GM21423 (cell line): ENCODE results near the gene MUL1.
"Not testable (repeated sequence)": the region's sequence is repeated elsewhere in the genome, so short reads cannot be mapped to it uniquely, and the experiment has no call there.

Source experiments
- ATAC-seq: cut with Tn5 transposase; IDR thresholded peaks from one replicate; pipeline ENCODE4 v1.9.1; 2021; ENCODE audit warnings: mild to moderate bottlenecking, moderate library complexity; ENCODE audit not compliant: unreplicated experiment

Gene MUL1

DNA sequence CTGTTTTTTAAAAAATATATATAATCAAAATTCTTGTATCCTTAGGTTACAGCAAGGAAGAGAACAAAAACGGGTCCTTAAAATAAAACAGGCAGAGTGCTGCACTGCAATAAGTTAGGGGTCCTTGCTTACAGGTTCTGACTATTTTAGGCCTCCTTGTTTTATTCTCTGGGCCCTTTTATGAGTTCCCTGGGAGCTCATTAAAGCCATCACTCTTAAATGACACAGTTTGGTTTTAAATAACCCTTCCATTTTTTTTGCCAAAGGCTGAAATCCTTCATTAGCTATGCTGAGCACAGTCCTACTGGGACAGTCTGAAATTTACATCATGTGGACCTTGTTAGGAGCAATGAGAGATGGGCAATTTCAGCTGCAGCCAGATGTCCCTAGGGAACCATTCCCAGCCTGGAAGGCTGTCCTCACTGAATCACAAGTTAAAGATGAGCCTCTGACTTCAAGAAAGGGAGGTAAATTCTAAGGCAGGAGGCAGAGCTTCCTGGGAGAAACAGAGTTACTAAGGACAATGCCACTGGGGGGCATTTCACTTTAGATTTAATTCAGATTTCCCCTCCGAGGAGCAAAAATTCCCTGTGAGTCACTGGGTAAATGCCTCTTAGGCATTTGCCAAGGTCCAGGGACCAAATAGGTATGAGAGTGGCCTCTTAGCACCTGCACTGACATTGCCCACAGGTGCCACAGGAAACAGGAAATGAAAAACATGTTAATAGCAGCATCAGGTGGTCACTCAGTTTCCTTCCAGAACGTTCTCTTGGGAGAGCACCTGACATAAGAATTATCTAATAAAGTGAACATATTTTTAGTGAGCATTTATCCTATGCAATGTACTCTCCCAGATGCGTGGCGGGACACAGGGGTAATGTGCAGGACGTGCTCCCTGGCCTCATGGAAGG is 3.8 kb upstream of the MUL1 start:
- no peak for ATAC-seq

DNA sequence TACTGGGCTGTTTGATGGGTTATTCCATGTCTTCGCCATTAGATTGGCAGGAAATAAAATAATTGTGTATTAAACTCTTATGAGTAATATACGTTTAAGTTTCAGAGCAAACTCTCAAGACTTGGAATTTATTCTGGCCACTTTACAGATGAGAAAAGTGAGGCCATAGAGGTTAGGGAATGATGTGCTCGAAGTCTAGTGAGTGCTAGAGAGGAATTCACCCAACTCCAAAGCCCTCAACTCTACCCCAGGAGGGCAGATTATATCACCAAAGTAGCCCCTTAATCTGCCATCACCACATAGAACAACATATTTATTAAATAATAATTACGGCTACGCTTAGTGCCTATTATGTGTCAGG is 440 bp upstream of the MUL1 start:
- no peak for ATAC-seq

DNA sequence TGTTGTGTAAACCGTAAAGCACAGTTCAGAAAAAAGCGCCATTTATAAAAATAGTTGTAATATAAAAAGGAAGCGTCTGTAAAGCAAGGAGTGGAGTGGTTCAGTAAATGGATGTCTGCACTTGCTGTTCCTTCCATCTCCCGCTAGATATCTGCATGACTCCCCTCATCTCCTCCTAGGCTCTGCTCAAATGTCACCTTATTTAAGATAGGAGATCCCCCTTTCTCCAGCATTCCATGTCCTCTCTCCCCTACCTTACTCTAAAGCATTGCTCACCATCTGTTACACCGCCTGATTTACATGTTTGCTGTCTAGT is 745 bp downstream of the MUL1 start:
- ATAC-seq = peak; percentile 16

DNA sequence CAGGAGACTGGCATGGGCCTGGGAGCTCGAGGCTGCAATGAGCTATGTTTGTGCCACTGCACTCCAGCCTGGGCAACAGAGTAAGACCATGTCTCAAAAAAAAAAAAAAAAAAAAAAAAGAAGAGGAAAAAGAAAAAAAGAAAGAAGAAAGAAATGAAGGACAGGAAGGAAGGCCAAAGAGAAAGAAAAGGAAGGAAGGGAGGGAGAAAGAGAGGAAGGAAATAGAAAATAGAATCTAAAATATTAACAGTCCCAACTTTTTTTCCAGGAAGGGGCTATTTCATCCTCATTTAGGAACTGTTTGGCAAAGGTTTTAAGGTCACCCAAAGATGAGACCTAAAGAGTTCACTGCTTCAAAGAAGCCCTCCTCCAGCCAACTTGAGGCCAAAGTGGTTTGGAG is 2.5 kb downstream of the MUL1 start:
- no peak for ATAC-seq

DNA sequence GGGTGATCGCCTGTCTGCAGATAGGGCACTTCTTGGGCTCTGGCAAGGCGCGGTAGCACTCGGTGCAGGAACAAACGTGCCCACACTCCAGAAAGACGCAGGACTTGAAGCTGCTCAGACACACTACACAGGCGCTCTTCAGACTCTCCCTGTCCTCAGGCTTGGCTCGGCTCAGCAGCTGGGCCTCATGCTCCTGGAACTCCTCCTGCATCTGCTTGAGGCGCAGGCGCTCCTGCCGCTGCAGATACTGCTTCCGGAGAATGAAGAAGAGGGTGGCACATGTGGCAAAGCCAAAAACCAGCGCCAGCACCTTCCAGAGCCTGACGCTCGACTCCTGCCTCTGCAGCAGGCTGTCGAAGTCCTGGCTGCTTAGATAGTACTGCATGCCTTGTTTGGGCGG is 7.2 kb downstream of the MUL1 start:
- ATAC-seq = no peak

DNA sequence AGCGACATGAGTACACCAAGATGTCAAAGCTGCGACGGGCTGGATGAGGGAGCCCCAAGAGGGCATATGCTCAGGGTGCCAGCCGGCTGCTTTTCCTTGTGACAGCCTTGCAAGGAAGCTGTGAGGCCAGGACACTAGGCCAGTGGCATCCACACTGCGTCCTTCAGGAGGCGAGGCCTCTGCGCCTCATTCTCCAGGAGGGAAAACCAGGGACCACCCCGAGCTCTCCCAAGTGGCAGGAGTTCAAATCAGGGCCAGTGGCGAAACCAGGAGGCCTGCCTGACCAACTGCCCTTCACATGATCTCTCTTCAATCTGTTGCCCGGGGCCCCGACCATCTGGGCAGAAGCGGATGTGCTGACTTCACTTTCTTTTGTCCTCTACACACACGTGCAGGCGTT is 8.2 kb downstream of the MUL1 start:
- ATAC-seq = no peak

DNA sequence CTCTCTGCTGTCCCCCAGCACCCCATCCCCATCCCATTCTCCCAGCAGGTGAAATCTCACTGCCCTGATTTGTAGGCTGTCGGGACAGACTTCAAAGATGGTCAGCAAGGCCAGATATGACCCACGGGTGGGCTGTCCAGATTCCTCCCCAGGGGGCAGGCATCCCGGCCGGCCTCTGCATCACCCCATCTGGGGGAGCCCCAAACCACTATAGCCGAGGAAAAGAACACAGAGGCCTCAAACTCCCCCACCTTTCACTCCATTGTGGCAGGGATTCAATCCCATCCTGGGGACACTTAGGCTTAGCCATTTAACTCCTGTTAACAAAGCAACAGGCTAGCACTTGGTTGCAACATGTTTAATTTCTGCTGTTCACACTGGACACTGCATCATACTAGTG is 8.8 kb downstream of the MUL1 start:
- ATAC-seq = no peak

DNA sequence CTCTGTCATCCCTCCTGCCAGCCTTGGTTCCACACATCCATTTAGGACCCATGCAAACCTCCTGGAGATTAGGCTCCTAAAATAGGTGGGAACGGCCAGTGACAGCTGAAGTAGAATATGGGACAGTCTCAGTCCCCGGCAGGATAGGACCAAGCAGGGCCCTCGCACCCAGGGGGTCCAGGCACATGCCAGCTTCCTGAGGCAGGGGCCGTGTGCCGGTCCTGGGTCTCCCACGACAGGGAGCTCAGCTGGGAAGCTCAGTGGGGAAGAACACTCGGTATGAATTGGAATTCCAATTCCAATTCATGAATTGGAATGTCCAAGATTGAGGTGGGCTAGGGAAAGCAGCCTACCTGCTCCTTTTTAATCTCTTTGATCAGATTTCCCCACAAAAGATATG is 9.8 kb downstream of the MUL1 start:
- ATAC-seq = no peak

DNA sequence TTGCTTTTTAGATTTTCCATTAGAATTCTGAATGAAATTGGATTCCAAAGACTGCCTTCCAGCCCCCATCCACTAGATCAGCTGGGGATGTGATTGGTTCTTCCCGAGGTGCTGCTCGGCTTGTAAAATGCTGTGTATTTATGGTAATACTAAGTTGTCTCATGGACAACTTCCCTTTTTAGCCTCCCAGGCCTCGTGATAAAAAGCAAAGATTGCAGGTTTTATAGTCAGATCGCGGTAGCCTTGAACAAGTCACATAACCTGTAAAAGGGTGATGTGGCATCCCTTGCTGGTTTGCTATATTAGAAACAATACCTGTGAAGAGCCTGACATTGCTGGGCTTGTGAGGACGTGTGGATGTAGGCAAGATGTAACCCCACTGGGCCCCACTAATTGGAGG is 10.4 kb downstream of the MUL1 start:
- ATAC-seq = no peak

DNA sequence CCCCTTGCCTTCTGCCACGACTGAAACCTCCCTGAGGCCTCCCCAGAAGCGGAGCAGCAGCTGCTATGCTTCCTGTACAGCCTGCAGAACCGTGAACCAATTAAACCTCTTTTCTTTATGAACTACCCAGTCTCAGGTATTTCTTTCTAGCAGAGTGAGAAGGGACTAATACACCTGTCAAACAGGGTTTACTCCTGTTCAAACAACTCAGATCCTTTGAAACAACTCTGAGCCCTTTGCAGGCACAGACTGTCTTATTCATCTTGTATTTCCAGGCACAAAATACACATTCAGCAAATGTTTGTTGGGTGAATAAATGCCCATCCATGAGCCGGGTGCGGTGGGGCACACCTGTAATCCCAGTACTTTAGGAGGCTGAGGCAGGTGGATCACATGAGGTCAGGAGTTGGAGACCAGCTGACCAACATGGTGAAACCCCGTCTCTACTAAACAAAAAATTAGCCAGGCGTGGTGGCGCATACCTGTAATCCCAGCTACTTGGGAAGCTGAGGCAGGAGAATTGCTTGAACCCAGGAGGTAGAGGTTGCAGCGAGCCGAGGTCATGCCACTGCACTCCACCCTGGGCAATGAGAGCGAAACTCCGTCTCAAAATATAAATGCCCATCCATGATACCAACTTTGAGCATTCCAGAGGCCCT is 11.1 kb downstream of the MUL1 start:
- not testable (repeated sequence) for ATAC-seq

DNA sequence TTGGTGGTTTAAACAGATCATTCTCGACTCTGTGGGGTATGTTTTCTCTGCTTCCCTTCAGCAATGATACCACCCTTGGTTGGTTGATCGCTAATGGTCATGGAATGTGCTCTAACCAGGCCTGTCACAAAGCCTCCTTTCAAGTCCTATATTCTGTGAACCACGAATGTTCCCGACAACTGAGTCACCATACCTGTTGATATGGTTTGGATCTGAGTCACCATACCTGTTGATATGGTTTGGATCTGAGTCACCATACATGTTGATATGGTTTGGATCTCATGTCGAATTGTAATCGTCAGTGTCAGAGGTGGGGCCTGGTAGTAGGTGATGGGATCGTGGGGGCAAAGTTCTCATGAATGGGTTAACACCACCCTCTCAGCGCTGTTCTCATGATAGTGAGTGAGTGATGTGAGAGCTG is 11.7 kb downstream of the MUL1 start:
- no peak for ATAC-seq

DNA sequence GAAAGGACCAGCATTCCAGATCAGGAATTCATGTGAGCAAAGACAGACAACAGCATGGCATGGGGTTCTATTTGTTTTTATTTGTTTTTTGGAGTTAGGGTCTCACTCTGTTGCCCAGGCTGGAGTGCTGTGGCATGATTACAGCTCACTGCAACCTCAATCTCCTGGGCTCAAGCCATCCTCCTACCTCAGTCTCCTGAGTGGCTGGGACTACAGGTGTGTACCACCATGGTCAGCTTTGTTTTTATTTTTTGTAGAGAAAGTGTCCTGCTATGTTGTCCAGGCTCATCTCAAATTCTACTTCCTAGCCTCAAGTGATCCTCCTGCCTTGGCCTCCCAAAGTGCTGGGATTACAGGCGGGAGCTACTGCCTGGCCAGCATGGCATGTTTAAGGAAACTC is 12.3 kb downstream of the MUL1 start:
- ATAC-seq = no peak

DNA sequence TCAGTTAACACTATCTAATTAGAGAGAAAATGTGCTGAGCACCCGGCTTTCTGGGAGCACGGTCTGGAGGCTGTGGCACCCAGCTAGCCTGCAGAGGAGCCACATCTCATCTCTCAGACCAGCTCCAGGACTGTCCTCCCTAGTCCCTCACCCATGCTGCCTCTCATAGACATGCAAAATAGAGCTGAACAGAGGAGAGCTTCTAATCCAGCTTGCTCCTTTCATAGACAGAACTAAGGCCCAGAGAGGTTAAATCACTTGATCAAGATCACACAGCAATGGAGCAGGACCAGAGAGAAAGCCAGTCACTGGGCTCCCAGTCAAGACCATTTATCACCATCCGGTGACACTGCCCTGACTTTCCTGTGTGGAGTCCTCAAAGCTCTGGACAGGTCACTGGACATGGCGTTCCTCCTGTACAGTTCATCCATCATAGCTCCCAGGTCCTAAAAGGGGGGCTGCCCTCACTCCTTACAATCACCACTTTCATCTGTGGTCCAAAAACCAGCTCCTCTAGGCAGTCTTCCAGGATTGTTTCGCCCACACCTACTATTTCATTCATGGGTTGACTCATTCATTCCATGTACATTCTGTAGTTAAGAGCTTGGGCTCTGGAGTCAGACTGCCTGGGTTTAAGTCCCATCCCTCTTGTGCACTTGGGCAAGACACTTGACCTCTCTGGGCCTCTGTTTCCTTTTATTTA is 13.2 kb downstream of the MUL1 start:
- ATAC-seq = no peak

DNA sequence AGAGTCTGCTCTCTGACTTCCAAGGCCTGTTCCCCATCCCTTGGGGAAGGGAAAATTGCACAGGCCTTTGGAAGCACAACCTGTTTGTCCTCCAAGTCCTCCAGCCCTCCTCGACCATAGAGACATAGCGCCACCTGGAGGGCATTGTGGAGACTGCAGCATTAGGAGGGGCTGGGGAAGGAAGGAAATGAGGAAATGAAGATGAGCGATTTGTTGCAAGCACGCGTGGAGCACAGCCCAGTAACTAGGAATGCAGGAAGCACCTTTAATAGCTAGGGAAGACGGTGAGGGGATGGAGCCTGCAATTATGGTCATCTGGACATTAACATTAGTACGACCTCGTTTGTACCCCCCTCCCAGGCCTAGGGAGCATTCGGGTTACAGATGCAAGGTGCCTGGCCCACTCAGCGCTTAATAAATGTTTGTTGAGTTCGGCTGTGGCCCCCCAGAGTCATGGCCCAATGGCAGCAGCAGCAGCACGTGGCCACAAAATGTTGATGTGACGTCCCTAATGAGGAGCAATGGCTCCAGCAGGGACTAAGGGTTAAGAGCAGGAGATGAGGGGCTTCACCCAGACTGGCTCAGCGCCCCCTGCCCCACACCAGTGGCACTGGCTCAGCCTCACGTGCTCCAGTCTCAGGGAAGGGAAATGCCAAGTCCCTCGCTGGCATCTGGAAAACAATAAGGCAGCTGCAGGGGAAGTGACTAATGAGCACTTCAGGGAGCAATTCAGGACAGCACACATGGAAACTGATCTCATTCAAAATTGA is 13.9 kb downstream of the MUL1 start:
- ATAC-seq = no peak

DNA sequence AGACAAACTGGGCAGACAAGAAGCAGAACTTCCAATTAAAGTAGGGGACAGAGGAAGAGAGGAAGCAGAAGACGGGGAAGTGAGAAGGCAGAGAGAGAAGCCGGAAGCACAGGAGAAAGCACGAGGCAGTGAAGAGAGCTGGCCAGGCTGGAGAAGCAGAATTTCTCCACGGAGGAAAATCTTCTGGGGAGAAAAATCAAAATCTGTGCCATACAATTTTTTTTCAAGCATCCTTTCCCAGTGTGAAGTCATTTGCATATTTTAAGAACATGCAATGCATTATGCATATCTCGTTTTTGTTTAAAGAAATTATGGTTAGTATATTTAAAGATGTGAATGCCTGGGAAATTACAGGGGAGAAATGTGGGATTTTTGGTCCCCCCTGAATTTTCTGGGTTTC is 14.6 kb downstream of the MUL1 start:
- no peak for ATAC-seq

DNA sequence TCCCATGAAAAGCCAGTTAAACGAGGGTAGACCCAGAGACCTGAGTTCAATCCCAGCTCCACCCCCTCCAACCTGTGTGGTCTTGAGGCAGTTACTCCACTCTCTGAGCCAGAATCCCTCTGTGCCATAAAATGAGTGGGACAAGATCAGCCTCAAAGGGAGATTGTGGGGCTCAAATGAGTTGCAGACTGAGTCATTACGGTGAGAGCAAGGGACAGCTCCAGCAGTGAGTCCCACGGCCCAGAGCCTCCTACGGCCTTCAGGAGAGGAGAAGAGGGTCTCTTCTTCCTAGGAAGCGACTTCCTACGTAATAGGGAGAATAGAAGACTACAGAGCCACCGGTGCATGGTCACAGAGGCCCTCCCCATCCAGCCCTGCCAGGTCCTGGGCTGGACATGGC is 15.2 kb downstream of the MUL1 start:
- no peak for ATAC-seq

DNA sequence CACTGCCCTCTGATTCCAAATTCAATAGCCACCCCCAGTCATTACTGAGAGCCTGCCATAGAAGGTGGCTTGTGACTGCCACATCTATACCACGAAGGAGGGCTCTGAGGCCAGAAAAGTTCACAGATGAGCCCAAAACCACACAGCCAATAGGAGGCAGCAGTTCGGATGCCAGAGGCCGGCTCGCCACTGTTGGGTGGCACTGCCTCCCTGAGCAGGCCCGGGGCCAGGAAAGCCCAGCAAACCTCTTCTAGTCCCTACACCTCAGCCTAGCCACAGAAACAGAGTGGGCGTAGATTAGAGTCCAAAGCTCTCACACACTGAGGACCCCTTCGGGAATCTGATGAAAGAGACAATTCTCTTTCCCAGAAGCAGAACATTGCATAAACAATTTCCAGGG is 16.1 kb downstream of the MUL1 start:
- no peak for ATAC-seq

DNA sequence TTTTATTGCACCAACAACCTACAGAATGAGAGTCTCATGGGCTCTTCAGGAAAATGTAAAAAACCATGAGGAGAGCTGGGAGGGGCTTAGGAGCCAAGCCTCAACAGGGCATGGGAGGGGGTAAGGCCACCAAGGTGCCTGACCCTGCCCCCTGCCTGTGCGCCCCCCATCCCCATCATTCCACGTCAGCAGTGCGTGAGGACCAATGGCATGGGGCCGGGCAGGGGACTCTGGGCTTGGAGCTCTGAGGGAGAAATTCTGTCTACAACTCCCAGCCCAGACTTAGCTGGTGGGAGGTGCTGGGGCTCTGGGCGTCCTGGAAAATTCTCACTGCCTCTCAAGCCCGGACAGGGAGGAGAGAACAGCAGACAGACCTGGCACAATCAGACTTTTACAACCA is 16.8 kb downstream of the MUL1 start:
- ATAC-seq = no peak

DNA sequence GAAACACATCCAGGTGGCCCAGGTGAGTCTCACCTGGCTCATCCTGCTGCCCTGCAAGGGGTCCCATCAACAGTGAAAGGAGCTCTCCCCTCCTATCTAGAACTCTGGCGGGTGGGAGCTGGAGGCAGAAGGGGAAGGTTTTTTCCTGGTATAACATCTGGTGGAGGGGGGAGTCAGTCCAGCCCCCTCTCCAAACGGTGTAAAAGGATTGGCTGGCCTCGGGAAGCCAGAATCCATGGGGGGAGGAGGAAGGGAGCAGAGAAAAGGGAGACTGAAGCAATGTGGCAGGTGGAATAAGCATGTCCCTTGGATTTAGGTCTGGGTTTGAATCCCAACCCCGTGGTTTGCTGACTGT is 20.7 kb downstream of the MUL1 start:
- no peak for ATAC-seq

DNA sequence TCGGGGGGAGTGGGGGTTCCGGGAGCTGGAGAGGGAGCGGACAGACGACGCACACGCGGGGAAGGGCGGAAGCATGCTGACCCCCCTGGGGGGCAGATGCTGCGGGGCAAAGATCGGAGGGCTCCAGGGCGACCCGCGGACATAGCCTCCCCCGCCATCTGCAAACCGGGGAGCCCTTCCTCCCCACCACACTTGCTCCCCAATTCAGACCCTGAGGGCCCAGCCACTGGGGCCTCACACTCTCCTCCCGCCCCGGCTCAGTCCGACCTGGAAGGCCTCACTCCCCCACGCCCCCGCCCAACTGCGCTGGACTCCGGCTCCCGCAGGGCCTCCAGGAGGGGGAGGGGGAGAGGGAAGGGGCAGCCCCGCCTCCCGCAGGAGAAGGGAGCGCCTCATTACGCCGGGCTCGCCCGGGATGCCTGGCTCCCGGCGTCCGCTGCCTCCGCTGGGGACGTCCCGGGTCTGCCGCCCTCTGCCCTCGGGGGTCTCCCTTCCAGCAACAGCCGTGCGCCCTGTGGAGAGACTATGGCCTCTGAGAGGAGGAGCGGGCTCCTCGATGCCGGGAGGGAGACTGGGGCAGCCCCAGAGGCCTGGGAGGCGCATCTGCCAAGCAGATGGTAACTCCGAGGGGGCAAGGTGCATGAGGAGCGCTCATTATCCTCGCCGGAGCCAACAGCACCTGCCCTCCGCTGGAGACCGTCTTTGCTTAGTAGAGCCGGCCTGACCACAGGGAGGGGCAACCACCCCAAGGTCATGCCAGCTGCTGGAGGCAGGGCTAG is 21.3 kb downstream of the MUL1 start:
- ATAC-seq = no peak
